ENCODE data around the gene TM9SF1. TPM values are rescaled to one million over a fixed set of nuclear protein-coding genes. Genes with fewer than 3 reads are reported as not detected.

The TM9SF1 gene
- total RNA-seq, 1 donor from 2014 or later, result 18.3 TPM

DNA sequence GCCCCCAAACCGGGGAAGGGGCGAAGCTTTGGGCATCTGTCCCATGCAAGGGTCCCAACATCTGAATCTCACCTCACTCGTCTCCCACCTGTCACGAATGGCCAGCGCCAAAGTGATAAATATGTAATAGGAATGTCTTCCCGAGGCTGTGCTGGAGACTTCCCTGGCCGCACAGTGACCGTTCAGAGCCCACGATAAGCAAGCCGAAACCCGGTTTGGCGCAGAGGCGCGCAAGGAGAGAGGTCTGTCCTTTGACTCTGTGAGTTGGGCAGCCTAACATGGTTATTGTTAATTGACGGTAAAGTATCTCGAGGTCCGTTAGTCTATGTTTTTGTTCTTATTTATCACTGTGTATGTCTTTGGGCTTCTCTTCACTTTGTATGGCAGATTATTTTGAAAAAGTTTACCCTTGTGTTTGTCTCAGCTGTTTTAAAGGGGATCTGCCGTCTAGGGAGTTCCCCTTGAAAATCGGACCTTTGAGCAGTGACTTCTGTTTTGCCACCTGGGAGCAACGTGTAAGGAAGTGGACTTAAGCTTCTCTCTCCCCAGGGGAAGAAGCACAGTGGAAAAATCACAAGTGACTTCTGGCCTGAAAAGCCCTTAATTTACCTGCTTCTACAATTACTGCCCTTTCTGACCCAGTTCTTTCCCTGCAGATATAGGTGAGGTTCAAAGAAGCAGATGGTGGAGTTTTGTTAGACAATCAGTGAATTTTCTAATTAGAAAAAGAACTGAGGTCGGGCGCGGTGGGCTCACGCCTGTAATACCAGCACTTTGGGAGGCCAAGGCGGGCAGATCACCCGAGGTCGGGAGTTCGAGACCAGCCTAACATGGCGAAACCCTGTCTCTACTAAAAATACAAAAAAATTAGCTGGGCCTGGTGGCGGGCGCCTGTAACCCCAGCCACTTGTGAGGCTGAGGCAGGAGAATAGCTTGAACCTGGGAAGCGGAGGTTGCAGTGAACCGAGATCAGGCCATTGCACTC is 1.1 kb upstream of the TM9SF1 start:
- peak overlapping the region; percentile 99 for H3K27ac ChIP-seq (ENCODE audit: low read depth, low read length)
- peaks cover 19 to 31% (median 26%) of the 10 kb centered on the region in 3 donors for H3K4me1 ChIP-seq (ENCODE audit: control insufficient read depth in 3 of 3, insufficient read depth in 3 of 3, low read length in 3 of 3)
- H3K9ac ChIP-seq (ENCODE audit: low read depth in 1 of 3, low read length in 3 of 3), result peak overlapping the region; percentile 91 to 97 (median 96)
- no peaks in the 10 kb centered on the region for H3K9me3 ChIP-seq (ENCODE audit: control insufficient read depth in 3 of 3, low read length in 3 of 3)
- peak overlapping the region; percentile 92 to 97 (median 95) for H3K4me3 ChIP-seq (ENCODE audit: low read length in 3 of 3)
- H3K36me3 ChIP-seq (ENCODE audit: control insufficient read depth in 3 of 3, insufficient read depth in 3 of 3, low read length in 3 of 3), result peaks cover 18 to 23% (median 18%) of the 10 kb centered on the region in 3 donors
- H3K27me3 ChIP-seq (ENCODE audit: control insufficient read depth in 3 of 3, insufficient read depth in 3 of 3, low read length in 3 of 3), result no peaks in the 10 kb centered on the region

DNA sequence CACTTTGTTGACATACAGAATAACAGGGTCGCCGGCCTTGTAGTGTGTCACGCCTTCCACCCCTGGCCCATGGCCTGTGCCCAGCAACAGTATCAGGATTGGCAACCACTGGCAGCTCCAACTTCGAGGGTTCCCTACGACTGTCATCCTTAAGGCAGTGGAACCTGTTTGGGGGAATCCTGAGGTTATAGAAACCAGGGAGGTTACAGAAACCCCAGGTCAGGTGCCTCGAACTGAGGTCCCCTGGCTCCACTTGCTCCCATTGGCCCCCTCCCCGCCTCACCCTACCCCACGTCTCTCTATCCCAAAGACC is 412 bp downstream of the TM9SF1 start:
- H3K4me1 ChIP-seq (ENCODE audit: control insufficient read depth in 3 of 3, insufficient read depth in 3 of 3, low read length in 3 of 3), result peaks cover 19 to 31% (median 26%) of the 10 kb centered on the region in 3 donors
- peak overlapping the region; percentile 99 for H3K27ac ChIP-seq (ENCODE audit: low read depth, low read length)
- H3K9ac ChIP-seq (ENCODE audit: low read depth in 1 of 3, low read length in 3 of 3), result peak overlapping the region; percentile 91 to 97 (median 96)
- H3K4me3 ChIP-seq (ENCODE audit: low read length in 3 of 3), result peak overlapping the region; percentile 92 to 97 (median 95)
- peaks cover 16 to 29% (median 27%) of the 10 kb centered on the region in 3 donors for H3K36me3 ChIP-seq (ENCODE audit: control insufficient read depth in 3 of 3, insufficient read depth in 3 of 3, low read length in 3 of 3)
- no peaks in the 10 kb centered on the region for H3K9me3 ChIP-seq (ENCODE audit: control insufficient read depth in 3 of 3, low read length in 3 of 3)
- H3K27me3 ChIP-seq (ENCODE audit: control insufficient read depth in 3 of 3, insufficient read depth in 3 of 3, low read length in 3 of 3), result no peaks in the 10 kb centered on the region

DNA sequence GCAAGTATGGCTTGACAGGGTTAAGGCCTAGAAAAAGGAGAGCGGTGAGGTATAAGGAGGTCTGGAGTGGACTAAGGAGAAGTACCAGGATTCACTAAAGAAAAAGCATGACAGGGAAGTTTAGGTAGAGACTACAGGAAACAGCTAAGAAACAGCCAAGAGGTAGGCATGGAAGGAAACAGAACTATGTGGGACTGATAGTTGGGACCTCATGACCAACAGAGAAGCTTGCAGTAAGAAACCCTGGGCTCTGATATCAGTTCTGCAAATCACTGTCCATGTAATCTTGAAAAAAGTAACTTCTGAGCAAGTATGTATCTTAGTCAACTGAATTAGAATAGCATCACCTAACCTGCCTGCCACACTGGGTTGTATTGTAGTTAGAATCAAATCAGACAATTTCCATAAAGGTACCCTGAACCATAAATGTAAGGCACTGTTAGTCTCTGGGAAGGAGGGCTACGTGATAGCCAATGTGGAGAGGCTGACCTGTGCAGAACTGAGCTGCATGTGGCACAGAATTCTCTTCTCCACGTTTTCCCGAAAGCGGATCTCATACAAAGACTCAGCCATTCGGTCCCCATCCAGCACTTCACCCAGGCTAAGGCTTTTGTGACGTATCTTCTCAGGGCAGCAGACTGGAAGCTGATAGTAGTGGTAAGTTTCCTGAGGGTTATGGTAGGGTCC is 912 bp downstream of the TM9SF1 start:
- H3K4me1 ChIP-seq (ENCODE audit: control insufficient read depth in 3 of 3, insufficient read depth in 3 of 3, low read length in 3 of 3), result peaks cover 19 to 31% (median 26%) of the 10 kb centered on the region in 3 donors
- no peaks in the 10 kb centered on the region for H3K9me3 ChIP-seq (ENCODE audit: control insufficient read depth in 3 of 3, low read length in 3 of 3)
- H3K27me3 ChIP-seq (ENCODE audit: control insufficient read depth in 3 of 3, insufficient read depth in 3 of 3, low read length in 3 of 3), result no peaks in the 10 kb centered on the region
- H3K36me3 ChIP-seq (ENCODE audit: control insufficient read depth in 3 of 3, insufficient read depth in 3 of 3, low read length in 3 of 3), result peaks cover 20 to 32% (median 27%) of the 10 kb centered on the region in 3 donors
- peak overlapping the region; percentile 99 for H3K27ac ChIP-seq (ENCODE audit: low read depth, low read length)
- peak overlapping the region; percentile 92 to 97 (median 95) for H3K4me3 ChIP-seq (ENCODE audit: low read length in 3 of 3)
- peak overlapping the region; percentile 91 to 97 (median 96) for H3K9ac ChIP-seq (ENCODE audit: low read depth in 1 of 3, low read length in 3 of 3)

DNA sequence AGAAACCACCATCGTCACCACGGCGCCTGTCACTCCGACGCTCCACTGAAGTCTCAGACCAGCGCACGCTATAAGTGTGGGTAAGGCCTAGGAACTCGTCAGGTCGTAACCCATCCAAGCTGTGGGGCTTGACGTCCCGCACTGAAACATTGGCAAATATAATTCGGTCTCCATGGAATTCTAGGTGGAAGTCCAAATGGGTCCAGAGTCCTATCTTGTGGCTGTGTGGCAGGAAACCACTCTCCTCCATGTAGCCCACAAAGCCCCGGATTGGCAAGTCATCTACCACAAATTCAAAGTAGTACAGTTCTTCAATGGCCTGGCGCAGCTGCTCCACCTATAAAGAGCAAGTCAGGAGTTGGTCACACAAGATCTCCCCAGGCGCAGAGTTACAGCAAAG is 2.3 kb downstream of the TM9SF1 start:
- H3K27me3 ChIP-seq (ENCODE audit: control insufficient read depth in 3 of 3, insufficient read depth in 3 of 3, low read length in 3 of 3), result no peaks in the 10 kb centered on the region
- H3K9me3 ChIP-seq (ENCODE audit: control insufficient read depth in 3 of 3, low read length in 3 of 3), result no peaks in the 10 kb centered on the region
- peaks cover 17 to 27% (median 27%) of the 10 kb centered on the region in 3 donors for H3K36me3 ChIP-seq (ENCODE audit: control insufficient read depth in 3 of 3, insufficient read depth in 3 of 3, low read length in 3 of 3)
- H3K4me3 ChIP-seq (ENCODE audit: low read length in 3 of 3), result no peak overlapping the region
- H3K4me1 ChIP-seq (ENCODE audit: control insufficient read depth in 3 of 3, insufficient read depth in 3 of 3, low read length in 3 of 3), result peaks cover 28 to 38% (median 34%) of the 10 kb centered on the region in 3 donors
- no peak overlapping the region for H3K9ac ChIP-seq (ENCODE audit: low read depth in 1 of 3, low read length in 3 of 3)
- H3K27ac ChIP-seq (ENCODE audit: low read depth, low read length), result no peak overlapping the region

DNA sequence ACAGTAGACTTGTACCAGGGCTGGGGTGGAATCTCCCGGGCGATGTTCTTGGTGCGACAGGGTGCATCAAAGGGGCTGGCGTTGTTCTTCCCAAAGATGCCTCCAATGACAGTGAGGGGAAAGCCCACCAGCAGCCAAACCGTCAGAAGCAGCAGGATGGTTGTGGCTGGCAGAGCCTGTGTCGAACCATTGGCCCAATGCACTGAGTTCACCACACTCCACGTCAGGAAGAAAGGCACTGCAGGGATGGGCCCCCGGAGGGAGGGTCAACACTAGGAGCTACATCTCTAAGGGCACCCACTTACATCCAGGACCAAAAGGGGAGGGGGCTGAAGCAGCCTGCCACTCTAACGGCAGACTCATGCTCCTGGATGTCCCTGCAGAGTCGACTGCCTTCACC is 4.8 kb downstream of the TM9SF1 start:
- Histone ChIP-seq H3K27ac (ENCODE audit: low read depth, low read length) (no peak overlapping the region), H3K9ac (ENCODE audit: low read depth in 1 of 3, low read length in 3 of 3) (no peak overlapping the region), H3K4me3 (ENCODE audit: low read length in 3 of 3) (no peak overlapping the region), H3K4me1 (ENCODE audit: control insufficient read depth in 3 of 3, insufficient read depth in 3 of 3, low read length in 3 of 3) (peaks cover 26 to 37% (median 33%) of the 10 kb centered on the region in 3 donors), H3K9me3 (ENCODE audit: control insufficient read depth in 3 of 3, low read length in 3 of 3) (no peaks in the 10 kb centered on the region), H3K27me3 (ENCODE audit: control insufficient read depth in 3 of 3, insufficient read depth in 3 of 3, low read length in 3 of 3) (no peaks in the 10 kb centered on the region), H3K36me3 (ENCODE audit: control insufficient read depth in 3 of 3, insufficient read depth in 3 of 3, low read length in 3 of 3) (peaks cover 34 to 46% (median 44%) of the 10 kb centered on the region in 3 donors)

DNA sequence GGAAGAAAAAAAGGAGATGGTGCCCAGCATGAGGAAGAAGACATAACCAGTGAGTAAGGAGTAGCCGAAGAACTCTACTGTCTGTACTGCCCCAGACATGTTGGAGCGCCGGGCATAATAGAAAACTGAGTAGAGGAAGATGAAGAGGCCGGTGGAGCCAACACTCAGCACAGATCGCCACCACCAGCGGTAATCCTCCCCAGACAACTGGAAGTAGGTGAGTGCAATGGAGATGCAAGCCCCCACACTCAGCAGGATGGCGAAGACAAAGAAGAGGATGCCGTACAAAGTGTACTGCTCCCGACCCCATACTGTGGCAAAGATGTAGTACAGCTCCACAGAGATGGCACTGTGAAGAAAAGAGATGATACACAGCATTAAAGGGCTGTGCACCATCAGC is 5.8 kb downstream of the TM9SF1 start:
- H3K27ac ChIP-seq (ENCODE audit: low read depth, low read length), result no peak overlapping the region
- no peaks in the 10 kb centered on the region for H3K27me3 ChIP-seq (ENCODE audit: control insufficient read depth in 3 of 3, insufficient read depth in 3 of 3, low read length in 3 of 3)
- H3K4me1 ChIP-seq (ENCODE audit: control insufficient read depth in 3 of 3, insufficient read depth in 3 of 3, low read length in 3 of 3), result peaks cover 20 to 28% (median 27%) of the 10 kb centered on the region in 3 donors
- no peak overlapping the region for H3K9ac ChIP-seq (ENCODE audit: low read depth in 1 of 3, low read length in 3 of 3)
- peaks cover 43 to 55% (median 53%) of the 10 kb centered on the region in 3 donors for H3K36me3 ChIP-seq (ENCODE audit: control insufficient read depth in 3 of 3, insufficient read depth in 3 of 3, low read length in 3 of 3)
- H3K4me3 ChIP-seq (ENCODE audit: low read length in 3 of 3), result no peak overlapping the region
- no peaks in the 10 kb centered on the region for H3K9me3 ChIP-seq (ENCODE audit: control insufficient read depth in 3 of 3, low read length in 3 of 3)

DNA sequence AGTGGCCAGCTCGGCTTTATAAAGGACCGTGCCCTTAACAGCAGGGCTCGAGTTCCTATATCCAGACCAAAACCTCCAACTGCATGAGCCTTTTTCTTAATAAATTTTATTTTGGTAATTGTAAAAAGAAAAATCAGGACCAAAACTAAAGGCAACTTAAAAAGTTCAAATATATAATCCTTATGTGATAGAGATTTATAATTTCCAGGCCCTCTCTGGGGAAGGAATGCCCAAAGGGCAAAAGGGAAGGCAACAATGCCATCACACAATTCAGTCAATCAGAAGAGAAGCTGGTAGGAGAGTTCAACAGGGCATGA is 6.2 kb downstream of the TM9SF1 start:
- Histone ChIP-seq H3K9ac (ENCODE audit: low read depth in 1 of 3, low read length in 3 of 3) (peak overlapping the region; percentile 79 to 87 (median 86)), H3K36me3 (ENCODE audit: control insufficient read depth in 3 of 3, insufficient read depth in 3 of 3, low read length in 3 of 3) (peaks cover 47 to 60% (median 58%) of the 10 kb centered on the region in 3 donors)

DNA sequence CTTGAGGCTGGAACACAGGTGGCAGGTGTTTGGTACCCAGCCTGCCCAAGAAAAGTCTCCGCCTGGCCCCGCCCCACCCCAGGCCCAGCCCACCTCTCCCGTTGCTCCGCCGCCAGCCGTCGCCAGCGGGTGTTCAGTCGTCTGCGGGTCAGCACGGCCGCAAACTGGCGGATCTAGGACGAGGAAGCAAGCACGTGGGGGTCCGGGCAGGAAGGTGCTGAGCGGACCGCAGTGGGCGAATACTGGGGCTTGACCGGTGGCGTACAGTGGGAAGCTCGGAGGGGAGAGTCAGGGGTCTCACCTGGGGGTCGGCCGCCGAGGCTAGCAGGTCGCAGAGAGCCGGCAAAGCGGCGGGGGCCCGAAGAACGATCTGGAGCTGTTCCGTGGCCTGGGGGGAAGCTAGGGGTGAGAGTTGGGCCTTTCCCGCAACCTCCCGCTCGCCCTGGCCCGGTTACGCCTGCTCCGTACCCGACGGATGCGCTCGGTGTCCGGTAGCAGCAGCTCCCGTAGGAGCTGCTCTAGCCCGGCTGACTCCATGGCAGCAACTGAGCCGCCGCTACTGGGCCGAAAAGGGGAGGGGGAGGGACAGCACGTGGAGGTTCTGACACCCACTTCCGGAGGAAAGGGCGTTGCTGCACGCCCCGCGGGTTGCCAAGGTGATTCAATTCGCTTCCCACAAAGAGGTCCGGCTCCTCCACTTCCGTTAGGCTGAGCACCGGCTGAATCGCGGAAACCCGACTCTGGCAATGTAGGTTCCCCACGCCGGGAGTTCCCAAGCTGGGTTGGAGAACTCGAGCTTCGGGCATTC is 6.8 kb downstream of the TM9SF1 start, which contains the start of gene IPO4:
IPO4 (minus strand) TSS at position 566 of the 808 bp plus-strand sequence; CDS start at position 537, 29 bp downstream.
- H3K9me3 ChIP-seq (ENCODE audit: control insufficient read depth in 3 of 3, low read length in 3 of 3), result no peaks in the 10 kb centered on the region
- peaks cover 53 to 64% (median 62%) of the 10 kb centered on the region in 3 donors for H3K36me3 ChIP-seq (ENCODE audit: control insufficient read depth in 3 of 3, insufficient read depth in 3 of 3, low read length in 3 of 3)
- H3K27me3 ChIP-seq (ENCODE audit: control insufficient read depth in 3 of 3, insufficient read depth in 3 of 3, low read length in 3 of 3), result no peaks in the 10 kb centered on the region
- H3K9ac ChIP-seq (ENCODE audit: low read depth in 1 of 3, low read length in 3 of 3), result peak within 1 kb of the TSS; percentile 79 to 87 (median 86)
- peak within 1 kb of the TSS; percentile 75 to 84 (median 83) for H3K4me3 ChIP-seq (ENCODE audit: low read length in 3 of 3)
- H3K4me1 ChIP-seq (ENCODE audit: control insufficient read depth in 3 of 3, insufficient read depth in 3 of 3, low read length in 3 of 3), result peaks cover 16 to 22% (median 21%) of the 10 kb centered on the region in 3 donors
- peak within 1 kb of the TSS; percentile 83 for H3K27ac ChIP-seq (ENCODE audit: low read depth, low read length)

More for the DNA sequence above, 6.2 kb downstream of the TM9SF1 start:
- H3K27ac ChIP-seq (ENCODE audit: low read depth, low read length), result peak overlapping the region; percentile 83
- H3K9me3 ChIP-seq (ENCODE audit: control insufficient read depth in 3 of 3, low read length in 3 of 3), result no peaks in the 10 kb centered on the region
- H3K4me3 ChIP-seq (ENCODE audit: low read length in 3 of 3), result peak overlapping the region; percentile 75 to 84 (median 83)
- H3K27me3 ChIP-seq (ENCODE audit: control insufficient read depth in 3 of 3, insufficient read depth in 3 of 3, low read length in 3 of 3), result no peaks in the 10 kb centered on the region
- peaks cover 16 to 23% (median 23%) of the 10 kb centered on the region in 3 donors for H3K4me1 ChIP-seq (ENCODE audit: control insufficient read depth in 3 of 3, insufficient read depth in 3 of 3, low read length in 3 of 3)

DNA sequence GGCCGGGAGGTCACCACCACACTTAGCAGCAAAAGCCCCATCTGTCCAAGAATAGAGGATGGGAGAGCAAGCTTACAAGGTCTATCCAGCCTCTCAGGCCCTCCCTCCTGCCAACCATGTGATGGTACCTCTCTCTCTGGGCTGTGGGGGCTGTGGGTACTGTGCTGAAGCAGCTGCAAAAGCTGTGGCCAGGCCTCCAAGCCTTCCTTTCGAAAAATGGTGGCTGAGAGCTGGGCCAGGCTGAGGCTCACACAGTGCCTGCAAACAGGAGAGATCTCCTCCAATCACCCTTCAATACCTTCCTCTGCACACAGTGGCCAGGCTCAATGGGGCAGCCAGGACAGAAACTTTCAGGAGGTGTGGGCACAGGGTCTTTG is 7.7 kb downstream of the TM9SF1 start:
- H3K9ac ChIP-seq (ENCODE audit: low read depth in 1 of 3, low read length in 3 of 3), result peak overlapping the region; percentile 79 to 87 (median 86)
- H3K4me1 ChIP-seq (ENCODE audit: control insufficient read depth in 3 of 3, insufficient read depth in 3 of 3, low read length in 3 of 3), result peaks cover 16 to 21% (median 20%) of the 10 kb centered on the region in 3 donors
- no peaks in the 10 kb centered on the region for H3K9me3 ChIP-seq (ENCODE audit: control insufficient read depth in 3 of 3, low read length in 3 of 3)
- H3K36me3 ChIP-seq (ENCODE audit: control insufficient read depth in 3 of 3, insufficient read depth in 3 of 3, low read length in 3 of 3), result peaks cover 56 to 65% (median 61%) of the 10 kb centered on the region in 3 donors
- no peaks in the 10 kb centered on the region for H3K27me3 ChIP-seq (ENCODE audit: control insufficient read depth in 3 of 3, insufficient read depth in 3 of 3, low read length in 3 of 3)
- H3K27ac ChIP-seq (ENCODE audit: low read depth, low read length), result peak overlapping the region; percentile 83
- peak overlapping the region; percentile 75 to 84 (median 83) for H3K4me3 ChIP-seq (ENCODE audit: low read length in 3 of 3)
